Esophagus muscularis mucosa (tissue), 4 donors: ENCODE results near the gene ART4. TPM values are rescaled to one million over a fixed set of nuclear protein-coding genes. Genes with fewer than 3 reads are reported as not detected.

Experiments used
- DNase-seq: peaks from one replicate; pipeline ENCODE4 v3.0.0-alpha.2; 2017; ENCODE audit errors: extremely low spot score
- H3K27ac ChIP-seq, 4 donors: fragments of 200-600 bp; sonication (generic); replicated peaks in 1 of 4; 1 replicate in 3 of 4; 2 replicates in 1 of 4; pipeline ENCODE4 v1.5.1; 2016 to 2019; ENCODE audit warnings: mild to moderate bottlenecking in 1 of 4
- H3K27me3 ChIP-seq, 4 donors: fragments of 200-600 bp; sonication (generic); one replicate each; pipeline versions ENCODE4 v1.5.1 to v1.6.0; 2016 to 2019
- H3K36me3 ChIP-seq, 4 donors: fragments of 200-600 bp; sonication (generic); one replicate each; pipeline ENCODE4 v1.5.1; 2016 to 2019
- H3K4me1 ChIP-seq, 4 donors: fragments of 200-600 bp; sonication (generic); one replicate each; pipeline ENCODE4 v1.5.1; 2016 to 2019
- H3K4me3 ChIP-seq, 4 donors: fragments of 200-600 bp; sonication (generic); 1 replicate in 2 of 4; 2 replicates in 2 of 4; pipeline ENCODE4 v1.5.1; 2016 to 2019; ENCODE audit warnings: mild to moderate bottlenecking in 4 of 4, moderate library complexity in 1 of 4
- H3K9me3 ChIP-seq, 4 donors: fragments of 200-600 bp; sonication (generic); 1 replicate in 3 of 4; 2 replicates in 1 of 4; pipeline ENCODE4 v1.5.1; 2016 to 2019
- EP300 ChIP-seq: sonication (generic); formaldehyde crosslinking; IDR thresholded peaks from one replicate; pipeline ENCODE4 v1.6.1; 2017; ENCODE audit warnings: antibody characterized with exemption
- POLR2A ChIP-seq: fragments of 450-650 bp; IDR thresholded peaks from one replicate; pipeline ENCODE4 v1.6.1; 2017; ENCODE audit warnings: antibody characterized with exemption, moderate library complexity, mild to moderate bottlenecking, low read depth
- POLR2AphosphoS5 ChIP-seq, 2 donors: sonication (generic); formaldehyde crosslinking; IDR thresholded peaks; one replicate each; pipeline ENCODE4 v1.6.1; 2017; ENCODE audit warnings: antibody characterized with exemption in 2 of 2
- WGBS: methylation state at CpG from one replicate; pipeline ENCODE4 v1.1.5; 2018; 5-methylcytosine and 5-hydroxymethylcytosine counted together
- intact Hi-C: fragments of 100-400 bp; cut with DNase I; formaldehyde crosslinking; loops from one replicate; pipeline ENCODE4 v1.15.1; 2023
- total RNA-seq, 4 donors: library from RNA; depleted of rRNA; stranded (reverse); fragments of >200 nt; gene quantifications; one replicate each; pipeline versions ENCODE4 v1.1.0 to v1.2.1, GENCODE V29; 2016
- TF ChIP-seq, protein P1 (sequence below), 3 experiments: fragments of 200-600 bp in 2 of 3; fragments of 450-650 bp in 1 of 3; sonication (generic) in 2 of 3; IDR thresholded peaks; one replicate each; pipeline ENCODE4 v1.5.1; 2017 to 2019; ENCODE audit warnings: antibody characterized with exemption in 3 of 3, mild to moderate bottlenecking in 2 of 3, moderate library complexity in 1 of 3

ART4 gene
- total RNA-seq, 4 donors from 2014 or later: 0.83 to 2.7 (median 1.9) TPM

- peaks cover 0 to 3% (median 0%) of the 10 kb centered on the region in 4 donors for H3K27me3 ChIP-seq
- DNase-seq: no peak
- H3K36me3 ChIP-seq: no peaks in the 10 kb centered on the region
- H3K4me3 ChIP-seq: no peak overlapping the region
- H3K9me3 ChIP-seq: no peaks in the 10 kb centered on the region
- H3K27ac ChIP-seq: no peak overlapping the region
- H3K4me1 ChIP-seq: no peaks in the 10 kb centered on the region
- intact Hi-C loops: no loop called here
- TF ChIP-seq POLR2AphosphoS5 (IDR thresholded peaks at IDR 0.05) (no peak), POLR2A (no peak), EP300 (no peak)
- TF ChIP-seq, protein P1, sequence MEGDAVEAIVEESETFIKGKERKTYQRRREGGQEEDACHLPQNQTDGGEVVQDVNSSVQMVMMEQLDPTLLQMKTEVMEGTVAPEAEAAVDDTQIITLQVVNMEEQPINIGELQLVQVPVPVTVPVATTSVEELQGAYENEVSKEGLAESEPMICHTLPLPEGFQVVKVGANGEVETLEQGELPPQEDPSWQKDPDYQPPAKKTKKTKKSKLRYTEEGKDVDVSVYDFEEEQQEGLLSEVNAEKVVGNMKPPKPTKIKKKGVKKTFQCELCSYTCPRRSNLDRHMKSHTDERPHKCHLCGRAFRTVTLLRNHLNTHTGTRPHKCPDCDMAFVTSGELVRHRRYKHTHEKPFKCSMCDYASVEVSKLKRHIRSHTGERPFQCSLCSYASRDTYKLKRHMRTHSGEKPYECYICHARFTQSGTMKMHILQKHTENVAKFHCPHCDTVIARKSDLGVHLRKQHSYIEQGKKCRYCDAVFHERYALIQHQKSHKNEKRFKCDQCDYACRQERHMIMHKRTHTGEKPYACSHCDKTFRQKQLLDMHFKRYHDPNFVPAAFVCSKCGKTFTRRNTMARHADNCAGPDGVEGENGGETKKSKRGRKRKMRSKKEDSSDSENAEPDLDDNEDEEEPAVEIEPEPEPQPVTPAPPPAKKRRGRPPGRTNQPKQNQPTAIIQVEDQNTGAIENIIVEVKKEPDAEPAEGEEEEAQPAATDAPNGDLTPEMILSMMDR (IDR thresholded peaks at IDR 0.05): no peak
These were observed 18.1 kb downstream of the ART4 start for GRCh38 chr12:14825256-14825655.

- intact Hi-C loops: no loop called here
- 67% methylated on average over 1 of the region's 1 CpG for WGBS
- no peaks in the 10 kb centered on the region for H3K36me3 ChIP-seq
- TF ChIP-seq POLR2A (no peak), EP300 (no peak), POLR2AphosphoS5 (IDR thresholded peaks at IDR 0.05) (no peak)
- TF ChIP-seq, protein P1 (IDR thresholded peaks at IDR 0.05): no peak
- H3K27ac ChIP-seq: no peak overlapping the region
- no peak overlapping the region for H3K4me3 ChIP-seq
- H3K9me3 ChIP-seq: no peaks in the 10 kb centered on the region
- DNase-seq: no peak
- no peaks in the 10 kb centered on the region for H3K4me1 ChIP-seq
- H3K27me3 ChIP-seq: peaks cover 0 to 3% (median 0%) of the 10 kb centered on the region in 4 donors
These were observed 19.2 kb downstream of the ART4 start for GRCh38 chr12:14824012-14824634.

- Histone ChIP-seq H3K27me3 (no peaks in the 10 kb centered on the region), H3K27ac (no peak within 1 kb of the TSS), H3K4me3 (no peak within 1 kb of the TSS), H3K9me3 (no peaks in the 10 kb centered on the region), H3K4me1 (peaks cover 0 to 5% (median 0%) of the 10 kb centered on the region in 4 donors), H3K36me3 (no peaks in the 10 kb centered on the region)
- DNase-seq: no peak
- 61% methylated on average over 3 of the region's 3 CpGs for WGBS
- intact Hi-C loops: no loop called here
- no peak for TF ChIP-seq POLR2A
- no peak for TF ChIP-seq POLR2AphosphoS5 (IDR thresholded peaks at IDR 0.05)
- TF ChIP-seq EP300: no peak
- TF ChIP-seq, protein P1 (IDR thresholded peaks at IDR 0.05): no peak
These were observed 29.3 kb downstream of the ART4 start, which contains the start of gene SMCO3 for GRCh38 chr12:14814014-14814413. SMCO3 (minus strand) TSS chr12:14814182; CDS start chr12:14806680, 7,502 bp downstream.

DNA sequence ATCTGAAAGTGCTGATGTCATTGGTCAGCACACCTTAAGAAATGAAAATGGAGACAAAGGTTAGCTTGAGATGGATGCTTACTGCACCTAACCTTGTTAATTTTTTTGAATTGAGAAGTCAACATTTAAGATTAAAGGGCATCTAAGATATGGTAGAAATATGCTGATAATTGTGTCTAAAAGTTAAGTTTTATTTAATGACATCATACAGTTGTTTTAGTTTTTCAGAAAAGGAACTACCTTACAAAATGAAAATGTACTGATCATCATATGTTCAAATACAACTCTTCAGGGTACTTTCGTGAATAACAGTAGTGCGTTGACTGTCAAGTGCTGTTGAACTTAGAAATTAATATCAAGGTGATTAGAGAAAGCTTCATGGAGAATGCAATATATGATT, 31.8 kb downstream of the ART4 start:
- DNase-seq: no peak

More for the DNA sequence above, 31.8 kb downstream of the ART4 start:
- no peaks in the 10 kb centered on the region for H3K9me3 ChIP-seq
- intact Hi-C loops: no loop called here
- H3K4me1 ChIP-seq: peaks cover 0 to 5% (median 0%) of the 10 kb centered on the region in 4 donors
- H3K27me3 ChIP-seq: no peaks in the 10 kb centered on the region
- 95% methylated on average over 2 of the region's 2 CpGs for whole genome bisulfite sequencing
- no peak overlapping the region for H3K27ac ChIP-seq
- no peak overlapping the region for H3K4me3 ChIP-seq
- no peaks in the 10 kb centered on the region for H3K36me3 ChIP-seq
- TF ChIP-seq POLR2AphosphoS5 (IDR thresholded peaks at IDR 0.05) (no peak), EP300 (no peak), POLR2A (no peak)
- TF ChIP-seq, protein P1 (IDR thresholded peaks at IDR 0.05): no peak
